B cell (primary cell): Measurements from ENCODE around the gene AOPEP. TPM values are rescaled to one million over a fixed set of nuclear protein-coding genes. Genes with fewer than 3 reads are reported as not detected.

Experiments used
- ATAC-seq: fragments of 200-7000 bp; cut with Tn5 transposase; one replicate; pipeline ENCODE4 v1.10.0; 2021; ENCODE audit warnings: low read depth, mild to moderate bottlenecking, moderate number of reproducible peaks, moderate library complexity
- CTCF ChIA-PET: fragments of 350-600 bp; sonication (Branson Sonifier 250); formaldehyde crosslinking; loops from one replicate; lab custom pipeline; 2021; ENCODE audit warnings: antibody characterized with exemption, inconsistent platforms; lab: Charles Lee
- POLR2A ChIA-PET: fragments of 350-600 bp; sonication (Branson Sonifier 250); formaldehyde crosslinking; loops from one replicate; lab custom pipeline; 2021; ENCODE audit warnings: antibody characterized with exemption; lab: Charles Lee
- DNase-seq: peaks from one replicate; pipeline ENCODE4 v3.0.0; 2013
- H2AFZ ChIP-seq: 2 replicates; pipeline ENCODE4 v1.6.1; 2012; ENCODE audit warnings: mild to moderate bottlenecking, low read depth, low read length; ENCODE audit not compliant: insufficient read depth, poor library complexity, severe bottlenecking
- H3K27ac ChIP-seq, 2 donors: 1 replicate in 1 of 2; 2 replicates in 1 of 2; pipeline ENCODE4 v1.5.1; 2012 to 2013; ENCODE audit warnings: low read length in 2 of 2, mild to moderate bottlenecking in 2 of 2, moderate library complexity in 1 of 2
- H3K27me3 ChIP-seq, 4 experiments: fragments of 200-600 bp in 1 of 4; sonication (generic) in 1 of 4; replicated peaks in 1 of 4; 1 replicate in 2 of 4; 2 replicates in 2 of 4; pipeline versions ENCODE4 v1.6.1 to v1.7.0; 2013 to 2016; ENCODE audit warnings: low read length in 3 of 4, mild to moderate bottlenecking in 2 of 4, mixed read lengths in 1 of 4, moderate library complexity in 1 of 4; ENCODE audit not compliant: insufficient read depth in 4 of 4, control insufficient read depth in 3 of 4; ENCODE audit errors: control extremely low read depth in 1 of 4
- H3K36me3 ChIP-seq, 2 experiments: replicated peaks in 1 of 2; 1 replicate in 1 of 2; 2 replicates in 1 of 2; pipeline versions ENCODE4 v1.6.1 to v1.7.1; 2013; ENCODE audit warnings: low read length in 1 of 2; ENCODE audit not compliant: insufficient read depth in 2 of 2, control insufficient read depth in 1 of 2; ENCODE audit errors: control extremely low read depth in 1 of 2, extremely low read depth in 1 of 2
- H3K4me1 ChIP-seq, 2 donors: fragments of 200-600 bp in 1 of 2; sonication (generic) in 1 of 2; 1 replicate in 1 of 2; 2 replicates in 1 of 2; pipeline versions ENCODE4 v1.5.1 to v1.6.1; 2013 to 2017; ENCODE audit warnings: low read length in 2 of 2; ENCODE audit not compliant: control insufficient read depth in 2 of 2, insufficient read depth in 2 of 2
- H3K4me2 ChIP-seq: replicated peaks from 2 replicates; pipeline ENCODE3; 2012; ENCODE audit warnings: mild to moderate bottlenecking, low read depth, low read length; ENCODE audit not compliant: poor library complexity, severe bottlenecking
- H3K4me3 ChIP-seq, 5 experiments: fragments of 200-600 bp in 1 of 5; sonication (generic) in 1 of 5; 1 replicate in 3 of 5; 2 replicates in 2 of 5; pipeline versions ENCODE4 v1.5.1 to v1.7.0; 2011 to 2016; ENCODE audit warnings: low read length in 4 of 5, mild to moderate bottlenecking in 4 of 5, low read depth in 2 of 5, control low read depth in 1 of 5, moderate library complexity in 1 of 5; ENCODE audit not compliant: insufficient read depth in 1 of 5; ENCODE audit errors: control extremely low read depth in 1 of 5, extremely low read depth in 1 of 5
- H3K79me2 ChIP-seq: fragments of 200-600 bp; sonication (generic); one replicate; pipeline ENCODE4 v1.6.0; 2016; ENCODE audit warnings: low read length; ENCODE audit not compliant: control insufficient read depth, insufficient read depth
- H3K9ac ChIP-seq: fragments of 200-600 bp; sonication (generic); 2 replicates; pipeline ENCODE4 v1.6.1; 2017; ENCODE audit warnings: mild to moderate bottlenecking, low read length, moderate library complexity
- H3K9me3 ChIP-seq, 3 donors: one replicate each; pipeline versions ENCODE4 v1.6.1 to v1.7.1; 2013; ENCODE audit warnings: low read length in 2 of 3; ENCODE audit not compliant: control insufficient read depth in 2 of 3, insufficient read depth in 1 of 3; ENCODE audit errors: control extremely low read depth in 1 of 3
- H4K20me1 ChIP-seq: 2 replicates; pipeline ENCODE4 v1.6.0; 2012; ENCODE audit warnings: mild to moderate bottlenecking, low read length; ENCODE audit not compliant: insufficient read depth, control insufficient read depth, poor library complexity, severe bottlenecking
- H3K27ac Mint-ChIP-seq: one replicate; pipeline ENCODE4 v1.8.0; 2021; ENCODE audit warnings: mixed read lengths
- H3K27me3 Mint-ChIP-seq: one replicate; pipeline ENCODE4 v1.8.0; 2021; ENCODE audit warnings: mixed read lengths
- H3K4me1 Mint-ChIP-seq: one replicate; pipeline ENCODE4 v1.8.0; 2021; ENCODE audit warnings: mixed read lengths
- H3K4me3 Mint-ChIP-seq: one replicate; pipeline ENCODE4 v1.8.0; 2021; ENCODE audit warnings: mixed read lengths
- H3K9me3 Mint-ChIP-seq: one replicate; pipeline ENCODE4 v1.8.0; 2022; ENCODE audit warnings: mixed read lengths; ENCODE audit not compliant: insufficient read depth
- CTCF ChIP-seq: fragments of 200-600 bp; IDR thresholded peaks from one replicate; pipeline ENCODE4 v1.8.0; 2022; ENCODE audit warnings: antibody characterized with exemption, mild to moderate bottlenecking
- EZH2 ChIP-seq: IDR thresholded peaks from 2 replicates; pipeline ENCODE4 v1.6.1; 2012; ENCODE audit warnings: borderline replicate concordance, low read depth, mild to moderate bottlenecking, moderate library complexity, low read length; ENCODE audit not compliant: insufficient read depth, poor library complexity, severe bottlenecking
- WGBS: methylation state at CpG from one replicate; pipeline ENCODE4 v1.1.5; 2013; ENCODE audit warnings: missing lambda C conversion rate; ENCODE audit not compliant: insufficient coverage; 5-methylcytosine and 5-hydroxymethylcytosine counted together
- intact Hi-C: fragments of 100-400 bp; cut with micrococcal nuclease; formaldehyde crosslinking; loops from one replicate; pipeline ENCODE4 v1.10.0; 2022
- polyA plus RNA-seq: library from polyadenylated mRNA; depleted of rRNA; stranded (reverse); fragments of >200 nt; gene quantifications from 2 replicates; pipeline ENCODE4 v1.2.3, GENCODE V29; 2012
- total RNA-seq, 2 donors: library from RNA; stranded (reverse); fragments of 120-200 nt in 1 of 2; gene quantifications; 1 replicate in 1 of 2; 2 replicates in 1 of 2; pipeline versions ENCODE4 v1.2.3 to v1.2.4, GENCODE V29; 2013 to 2022

Gene AOPEP
- total and polyA plus RNA-seq, 2 donors (not counting 1 experiment from before 2014, with no cell fraction given): 5.1 to 35.8 TPM

DNA sequence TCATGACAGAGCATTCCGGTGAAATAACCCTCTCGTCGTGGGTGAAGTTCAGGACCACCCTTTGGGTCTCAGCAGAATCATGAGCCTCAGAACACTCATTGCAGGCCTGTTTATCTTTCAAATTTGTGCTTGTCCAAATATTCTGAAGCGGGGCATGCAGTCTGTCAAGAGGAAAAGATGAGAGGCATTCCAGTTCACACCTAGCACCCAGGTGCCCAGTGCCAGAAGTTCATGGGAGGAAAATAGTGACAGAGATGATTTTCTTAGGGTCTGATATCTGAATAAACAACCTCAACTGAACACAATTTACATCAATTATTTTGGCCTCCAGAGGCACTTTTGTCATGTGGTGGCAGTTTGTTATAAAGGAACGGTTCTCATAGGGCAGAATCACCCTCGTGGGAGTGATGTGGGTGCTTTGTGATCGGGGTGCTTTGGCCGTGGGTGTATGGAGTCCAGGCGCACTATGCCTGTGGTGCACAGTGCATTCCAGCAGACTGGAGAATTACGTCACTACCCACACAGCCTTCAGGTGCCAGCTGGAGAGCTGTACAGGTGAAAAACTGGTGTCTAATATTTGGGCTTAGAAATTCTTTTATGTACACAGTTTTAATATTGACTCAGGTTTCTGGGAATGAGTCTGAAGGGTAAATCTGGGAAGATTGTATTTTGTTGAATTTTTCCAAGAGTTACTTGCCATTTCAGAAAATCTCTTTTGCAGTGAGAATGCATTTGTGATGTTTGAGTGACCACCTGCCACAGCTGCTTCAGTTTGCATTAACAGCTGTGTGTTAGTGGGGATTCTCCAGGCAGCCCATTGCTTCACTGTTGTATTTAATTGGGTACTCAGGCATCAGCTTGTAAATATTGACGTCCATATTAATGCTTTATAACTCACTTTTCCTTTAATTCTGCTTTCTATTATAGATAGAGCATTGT lies 301.7 kb downstream of the AOPEP start:
- no peaks in the 10 kb centered on the region for H3K4me1 Mint-ChIP-seq
- H3K4me3 ChIP-seq: no peak overlapping the region
- no peak overlapping the region for H3K9ac ChIP-seq
- no peaks in the 10 kb centered on the region for H3K9me3 Mint-ChIP-seq
- POLR2A ChIA-PET: no interaction called here
- no peaks in the 10 kb centered on the region for H3K27me3 Mint-ChIP-seq
- no peaks in the 10 kb centered on the region for H3K79me2 ChIP-seq
- H3K4me1 ChIP-seq: no peaks in the 10 kb centered on the region
- no peaks in the 10 kb centered on the region for H3K27me3 ChIP-seq
- ATAC-seq: no peak
- no peak overlapping the region for H3K4me2 ChIP-seq
- DNase-seq: no peak
- H3K27ac Mint-ChIP-seq: no peak overlapping the region
- H3K27ac ChIP-seq: no peak overlapping the region
- H2AFZ ChIP-seq: no peak overlapping the region
- intact Hi-C loops: no loop called here
- no peaks in the 10 kb centered on the region for H4K20me1 ChIP-seq
- CTCF ChIA-PET: no interaction called here
- no peaks in the 10 kb centered on the region for H3K9me3 ChIP-seq
- no peaks in the 10 kb centered on the region for H3K36me3 ChIP-seq
- 98% methylated on average over 8 of the region's 11 CpGs for WGBS
- TF ChIP-seq EZH2 (no peak), CTCF (no peak)
- no peak overlapping the region for H3K4me3 Mint-ChIP-seq

DNA sequence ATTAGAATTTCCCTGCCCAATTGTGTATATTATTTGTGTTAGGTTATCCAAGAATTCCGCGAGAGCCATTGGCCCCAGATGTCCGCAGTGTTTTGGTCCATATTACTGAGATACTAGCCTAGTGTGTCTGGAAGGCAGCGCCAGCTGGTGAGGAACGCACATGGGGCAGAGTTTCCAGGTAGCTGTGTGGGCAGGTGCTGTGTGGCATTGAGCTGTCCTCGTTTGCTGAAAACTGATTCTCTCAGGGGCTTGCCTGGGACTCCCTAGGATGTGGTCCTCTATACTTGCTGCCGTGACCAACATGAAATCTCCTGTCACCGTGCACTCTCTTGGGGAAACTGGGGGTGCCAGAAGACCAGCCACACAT lies 302.3 kb downstream of the AOPEP start:
- H3K9me3 ChIP-seq: no peaks in the 10 kb centered on the region
- DNase-seq (no peak), ATAC-seq (no peak)
- Mint-ChIP-seq H3K4me3 (no peak overlapping the region), H3K9me3 (no peaks in the 10 kb centered on the region), H3K27ac (no peak overlapping the region), H3K27me3 (no peaks in the 10 kb centered on the region), H3K4me1 (no peaks in the 10 kb centered on the region)
- H3K9ac ChIP-seq: no peak overlapping the region
- intact Hi-C loops: no loop called here
- no peak overlapping the region for H3K4me3 ChIP-seq
- POLR2A ChIA-PET: no interaction called here
- no peak for TF ChIP-seq EZH2
- no peak for TF ChIP-seq CTCF
- no peaks in the 10 kb centered on the region for H3K79me2 ChIP-seq
- 100% methylated on average over 6 of the region's 8 CpGs for WGBS
- H3K27me3 ChIP-seq: no peaks in the 10 kb centered on the region
- H3K36me3 ChIP-seq: no peaks in the 10 kb centered on the region
- no peak overlapping the region for H2AFZ ChIP-seq
- no peak overlapping the region for H3K27ac ChIP-seq
- H3K4me1 ChIP-seq: no peaks in the 10 kb centered on the region
- H4K20me1 ChIP-seq: no peaks in the 10 kb centered on the region
- no peak overlapping the region for H3K4me2 ChIP-seq
- CTCF ChIA-PET: no interaction called here
